Measurements from ENCODE around the gene ACADSB. TPM values are rescaled to one million over a fixed set of nuclear protein-coding genes. Genes with fewer than 3 reads are reported as not detected.

Gene ACADSB
- total and polyA plus RNA-seq, 8 donors = 3.6 to 18.2 (median 11.6) TPM

GRCh38 chr10:123093489-123093888, 84.7 kb downstream of the ACADSB start:
- FAIRE-seq = no peak
- TF ChIP-seq CTCF (IDR thresholded peaks at IDR 0.05) = no peak
- WGBS, 2 donors = 61 to 63% methylated on average over 4 of the region's 4 CpGs
- no peak for DNase-seq
- intact Hi-C loops (cut with DNase I) = no loop called here
- no peak overlapping the region for H3K27ac ChIP-seq
- H3K27me3 ChIP-seq = no peaks in the 10 kb centered on the region
- H3K36me3 ChIP-seq = no peaks in the 10 kb centered on the region
- ATAC-seq = no peak
- H3K4me3 ChIP-seq = no peak overlapping the region
- H3K4me1 ChIP-seq = no peaks in the 10 kb centered on the region
- H3K9me3 ChIP-seq = no peaks in the 10 kb centered on the region

- no peaks in the 10 kb centered on the region for H3K4me1 ChIP-seq
- no peaks in the 10 kb centered on the region for H3K9me3 ChIP-seq
- DNase-seq (no peak), ATAC-seq (no peak), FAIRE-seq (no peak)
- H3K27ac ChIP-seq = no peak overlapping the region
- H3K27me3 ChIP-seq = no peaks in the 10 kb centered on the region
- H3K4me3 ChIP-seq = no peak overlapping the region
- WGBS, 2 donors = 63 to 68% methylated on average over 5 of the region's 5 CpGs
- intact Hi-C loops (cut with DNase I) = no loop called here
- no peaks in the 10 kb centered on the region for H3K36me3 ChIP-seq
- TF ChIP-seq CTCF (IDR thresholded peaks at IDR 0.05) = no peak
Measured at GRCh38 chr10:123096452-123096851, 87.6 kb downstream of the ACADSB start.

GRCh38 chr10:123097039-123097438, 88.2 kb downstream of the ACADSB start:
- Histone ChIP-seq H3K27ac (no peak overlapping the region), H3K4me3 (no peak overlapping the region), H3K27me3 (no peaks in the 10 kb centered on the region), H3K9me3 (no peaks in the 10 kb centered on the region), H3K36me3 (no peaks in the 10 kb centered on the region), H3K4me1 (no peaks in the 10 kb centered on the region)
- DNase-seq (no peak), ATAC-seq (no peak), FAIRE-seq (no peak)
- intact Hi-C loops (cut with DNase I) = no loop called here
- 44 to 49% methylated on average over 7 of the region's 7 CpGs for WGBS, 2 donors
- no peak for TF ChIP-seq CTCF (IDR thresholded peaks at IDR 0.05)

GRCh38 chr10:123100030-123100762, 91.4 kb downstream of the ACADSB start:
- no peaks in the 10 kb centered on the region for H3K36me3 ChIP-seq
- H3K4me1 ChIP-seq = no peaks in the 10 kb centered on the region
- WGBS, 2 donors = 67 to 68% methylated on average over 7 of the region's 7 CpGs
- H3K27me3 ChIP-seq = no peaks in the 10 kb centered on the region
- DNase-seq (no peak), FAIRE-seq (no peak), ATAC-seq (no peak)
- no peak overlapping the region for H3K4me3 ChIP-seq
- intact Hi-C loops (cut with DNase I) = no loop called here
- TF ChIP-seq CTCF (IDR thresholded peaks at IDR 0.05) = no peak
- H3K27ac ChIP-seq = no peak overlapping the region
- H3K9me3 ChIP-seq = no peaks in the 10 kb centered on the region

- ATAC-seq = peak in 2 of 4 donors; percentile 18 to 44
- no peaks in the 10 kb centered on the region for H3K27me3 ChIP-seq
- no peaks in the 10 kb centered on the region for H3K9me3 ChIP-seq
- no peak for DNase-seq
- 30% methylated on average over 9 of the region's 9 CpGs for WGBS, 2 donors
- H3K4me3 ChIP-seq = no peak overlapping the region
- no peak for TF ChIP-seq CTCF (IDR thresholded peaks at IDR 0.05)
- intact Hi-C loops (cut with DNase I) = no loop called here
- no peak overlapping the region for H3K27ac ChIP-seq
- no peaks in the 10 kb centered on the region for H3K36me3 ChIP-seq
- no peaks in the 10 kb centered on the region for H3K4me1 ChIP-seq
- FAIRE-seq = no peak
Measured at GRCh38 chr10:123101872-123102271, 93.1 kb downstream of the ACADSB start.

Data from pancreas (tissue), 10 donors.